ENCODE measurements around the gene CGB8. TPM values are rescaled to one million over a fixed set of nuclear protein-coding genes. Genes with fewer than 3 reads are reported as not detected.

CGB8 gene
- total RNA-seq, 4 donors from 2014 or later: not detected

DNA sequence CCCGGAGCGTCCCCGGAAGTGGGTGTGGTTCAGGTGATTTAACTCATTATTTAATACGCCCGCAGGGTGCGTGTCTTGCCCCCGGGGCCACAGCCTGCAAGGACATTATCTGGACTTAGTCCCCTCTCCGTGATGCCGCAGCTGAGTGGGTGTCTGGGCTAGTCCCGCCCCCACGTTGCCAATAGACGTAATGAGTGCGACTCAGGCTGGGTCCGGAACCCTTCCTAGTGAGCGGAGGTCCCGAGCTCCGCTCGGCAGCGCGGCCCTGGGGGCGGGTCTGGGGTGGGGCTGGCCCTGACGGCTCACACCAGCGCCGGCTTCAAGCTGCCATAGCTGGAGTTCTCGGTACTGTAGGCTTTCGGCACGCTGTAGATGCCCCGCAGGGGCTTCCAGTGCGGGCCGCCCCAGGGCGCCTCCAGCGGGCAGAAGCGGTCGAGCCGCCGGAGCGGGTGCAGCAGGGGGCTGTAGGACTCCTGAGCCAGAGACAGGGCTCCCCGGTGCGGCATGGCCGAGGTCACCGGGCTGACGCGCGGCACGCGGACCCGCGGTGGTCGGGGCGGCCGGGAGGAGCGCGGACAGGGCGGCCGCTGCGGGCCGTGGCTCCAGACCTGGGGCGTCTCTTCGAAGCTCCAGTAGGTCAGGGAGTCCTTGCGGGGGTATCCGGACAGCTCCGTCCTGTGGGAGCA is 31.1 kb downstream of the CGB8 start:
- peaks cover 0 to 36% of the 10 kb centered on the region in 2 donors for H3K36me3 ChIP-seq
- peaks cover 0 to 27% (median 7%) of the 10 kb centered on the region in 3 donors for H3K4me1 ChIP-seq
- peak; percentile 70 for ATAC-seq
- peak overlapping the region in 1 of 4 donors; percentile 27 for H3K27ac ChIP-seq
- WGBS, 2 donors (ENCODE audit: low coverage in 1 of 2): 0% methylated on average over 2 of the region's 62 CpGs; no CpG with 5 or more reads in 1 of the 2 donors
- TF ChIP-seq EP300 (IDR thresholded peaks at IDR 0.05): no peak
- TF ChIP-seq POLR2A (IDR thresholded peaks at IDR 0.05): no peak
- TF ChIP-seq, protein P1, sequence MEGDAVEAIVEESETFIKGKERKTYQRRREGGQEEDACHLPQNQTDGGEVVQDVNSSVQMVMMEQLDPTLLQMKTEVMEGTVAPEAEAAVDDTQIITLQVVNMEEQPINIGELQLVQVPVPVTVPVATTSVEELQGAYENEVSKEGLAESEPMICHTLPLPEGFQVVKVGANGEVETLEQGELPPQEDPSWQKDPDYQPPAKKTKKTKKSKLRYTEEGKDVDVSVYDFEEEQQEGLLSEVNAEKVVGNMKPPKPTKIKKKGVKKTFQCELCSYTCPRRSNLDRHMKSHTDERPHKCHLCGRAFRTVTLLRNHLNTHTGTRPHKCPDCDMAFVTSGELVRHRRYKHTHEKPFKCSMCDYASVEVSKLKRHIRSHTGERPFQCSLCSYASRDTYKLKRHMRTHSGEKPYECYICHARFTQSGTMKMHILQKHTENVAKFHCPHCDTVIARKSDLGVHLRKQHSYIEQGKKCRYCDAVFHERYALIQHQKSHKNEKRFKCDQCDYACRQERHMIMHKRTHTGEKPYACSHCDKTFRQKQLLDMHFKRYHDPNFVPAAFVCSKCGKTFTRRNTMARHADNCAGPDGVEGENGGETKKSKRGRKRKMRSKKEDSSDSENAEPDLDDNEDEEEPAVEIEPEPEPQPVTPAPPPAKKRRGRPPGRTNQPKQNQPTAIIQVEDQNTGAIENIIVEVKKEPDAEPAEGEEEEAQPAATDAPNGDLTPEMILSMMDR (IDR thresholded peaks at IDR 0.05): peak in 3 of 4 experiments; percentile 31 to 57 (median 57)
- no peaks in the 10 kb centered on the region for H3K9me3 ChIP-seq
- peaks cover 54% of the 10 kb centered on the region for H3K27me3 ChIP-seq
- H3K4me3 ChIP-seq: peak overlapping the region; percentile 25 to 53

DNA sequence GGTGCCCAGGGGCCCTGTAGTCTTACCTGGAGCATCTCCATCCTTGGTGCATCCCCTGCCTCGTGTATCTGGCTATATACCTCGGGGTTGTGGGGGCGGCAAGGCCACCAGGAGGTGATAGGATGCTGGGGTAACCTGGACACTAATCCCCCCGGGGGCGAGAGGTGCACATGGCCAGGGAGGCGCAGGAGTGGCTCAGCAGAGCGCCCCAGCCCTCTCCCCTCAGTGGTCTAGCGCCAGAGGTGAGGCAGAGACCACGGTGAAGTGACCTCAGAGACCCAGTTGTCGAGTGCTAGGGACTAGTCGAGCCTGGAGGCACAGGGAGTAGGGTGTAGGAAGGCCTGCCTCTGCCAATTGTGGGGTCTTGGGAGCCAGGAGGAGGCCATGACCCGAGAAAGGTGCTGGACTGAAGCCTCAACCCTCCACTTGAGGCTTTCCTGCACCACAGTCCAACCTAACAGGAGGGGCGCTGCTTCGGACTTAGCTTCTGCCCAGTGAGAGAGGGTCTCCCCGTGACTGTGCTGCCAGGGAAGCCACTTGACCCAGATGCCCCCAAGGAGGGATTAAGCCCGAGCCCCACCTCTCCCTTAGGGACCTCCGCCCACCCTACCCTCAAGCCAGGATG is 31.8 kb downstream of the CGB8 start, which contains the start of gene LHB:
TSS of gene LHB (minus strand) at position 51 of the 625 bp plus-strand sequence. CDS start at position 41, 10 bp downstream.
- Histone ChIP-seq H3K9me3 (no peaks in the 10 kb centered on the region), H3K4me3 (peak within 1 kb of the TSS; percentile 25 to 53), H3K27me3 (peaks cover 49% of the 10 kb centered on the region), H3K4me1 (peaks cover 0 to 27% (median 7%) of the 10 kb centered on the region in 3 donors), H3K27ac (peak within 1 kb of the TSS in 1 of 4 donors; percentile 27), H3K36me3 (peaks cover 0 to 42% of the 10 kb centered on the region in 2 donors)
- ATAC-seq: no peak
- no peak for TF ChIP-seq POLR2A (IDR thresholded peaks at IDR 0.05)
- TF ChIP-seq EP300 (IDR thresholded peaks at IDR 0.05): no peak
- TF ChIP-seq, protein P1 (IDR thresholded peaks at IDR 0.05): no peak
- no peak for TF ChIP-seq POLR2AphosphoS5 (IDR thresholded peaks at IDR 0.05)
- 39% methylated on average over 3 of the region's 17 CpGs; no CpG with 5 or more reads in 1 of the 2 donors for WGBS, 2 donors (ENCODE audit: low coverage in 1 of 2)

DNA sequence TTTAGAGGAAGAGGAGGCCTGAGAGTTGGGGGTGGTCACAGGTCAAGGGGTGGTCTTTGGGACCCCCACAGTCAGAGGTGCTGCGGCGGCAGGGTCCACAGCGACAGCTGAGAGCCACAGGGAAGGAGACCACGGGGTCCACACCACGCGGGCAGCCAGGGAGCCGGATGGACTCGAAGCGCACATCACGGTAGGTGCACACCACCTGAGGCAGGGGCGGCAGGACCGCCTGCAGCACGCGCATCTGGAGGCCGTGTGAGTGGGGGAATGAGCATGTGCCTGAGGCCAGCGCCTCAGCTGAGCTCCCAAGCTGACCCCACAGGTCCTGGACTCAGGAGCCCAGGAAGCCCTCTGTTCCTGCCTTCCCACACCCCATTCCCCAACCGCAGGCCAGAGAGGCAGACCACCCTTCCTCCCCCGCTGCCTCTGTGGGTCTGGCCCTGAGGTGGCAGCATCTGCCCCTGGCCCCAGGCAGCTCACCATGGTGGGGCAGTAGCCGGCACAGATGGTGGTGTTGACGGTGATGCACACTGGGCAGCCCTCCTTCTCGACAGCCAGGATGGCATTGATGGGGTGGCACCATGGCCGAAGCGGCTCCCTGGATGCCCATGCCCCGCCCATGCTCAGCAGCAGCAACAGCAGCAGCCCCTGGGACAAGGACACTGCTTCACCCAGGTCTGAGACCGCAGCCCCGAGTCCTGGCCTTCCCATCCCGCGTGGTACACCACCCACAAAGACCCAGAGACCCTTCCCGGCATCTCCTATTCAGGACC is 32.7 kb downstream of the CGB8 start:
- TF ChIP-seq EP300 (IDR thresholded peaks at IDR 0.05) (no peak), POLR2AphosphoS5 (IDR thresholded peaks at IDR 0.05) (no peak), POLR2A (IDR thresholded peaks at IDR 0.05) (no peak)
- TF ChIP-seq, protein P1 (IDR thresholded peaks at IDR 0.05): no peak
- Histone ChIP-seq H3K36me3 (peaks cover 0 to 51% of the 10 kb centered on the region in 2 donors), H3K27me3 (peaks cover 46% of the 10 kb centered on the region), H3K4me1 (peaks cover 0 to 27% (median 7%) of the 10 kb centered on the region in 3 donors), H3K9me3 (no peaks in the 10 kb centered on the region), H3K27ac (no peak overlapping the region), H3K4me3 (no peak overlapping the region)
- WGBS, 2 donors (ENCODE audit: low coverage in 1 of 2): 100% methylated on average over 1 of the region's 29 CpGs; no CpG with 5 or more reads in 1 of the 2 donors
- ATAC-seq: no peak

DNA sequence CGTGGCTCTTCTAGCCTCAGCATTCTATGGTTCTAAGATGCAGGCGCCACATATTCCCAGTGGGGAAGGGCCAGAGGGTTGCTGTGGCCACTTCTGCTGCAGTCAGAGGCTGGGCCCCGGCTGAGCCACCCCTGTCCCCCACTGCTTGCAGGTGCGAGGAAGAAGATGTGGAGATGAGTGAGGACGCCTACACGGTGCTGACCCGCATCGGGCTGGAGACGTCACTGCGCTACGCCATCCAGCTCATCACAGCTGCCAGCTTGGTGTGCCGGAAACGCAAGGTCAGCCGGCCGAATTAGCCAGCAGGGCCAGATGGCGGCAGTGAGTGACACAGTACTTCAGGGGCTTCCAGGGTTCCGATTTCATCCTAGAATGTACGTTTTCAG is 34.0 kb downstream of the CGB8 start:
- no peak overlapping the region for H3K4me3 ChIP-seq
- ATAC-seq: no peak
- peaks cover 0 to 27% (median 7%) of the 10 kb centered on the region in 3 donors for H3K4me1 ChIP-seq
- TF ChIP-seq EP300 (IDR thresholded peaks at IDR 0.05): no peak
- no peak for TF ChIP-seq POLR2AphosphoS5 (IDR thresholded peaks at IDR 0.05)
- TF ChIP-seq, protein P1 (IDR thresholded peaks at IDR 0.05): no peak
- TF ChIP-seq POLR2A (IDR thresholded peaks at IDR 0.05): no peak
- WGBS, 2 donors (ENCODE audit: low coverage in 1 of 2): 82 to 96% methylated on average over 4 to 5 of the region's 18 CpGs
- H3K27me3 ChIP-seq: peaks cover 32% of the 10 kb centered on the region
- no peak overlapping the region for H3K27ac ChIP-seq
- peaks cover 0 to 65% of the 10 kb centered on the region in 2 donors for H3K36me3 ChIP-seq
- H3K9me3 ChIP-seq: no peaks in the 10 kb centered on the region
